H1 (cell line): ENCODE measurements around the gene TCEAL7. TPM values are rescaled to one million over a fixed set of nuclear protein-coding genes. Genes with fewer than 3 reads are reported as not detected.

Source experiments
- ATF2 ChIP-seq: IDR thresholded peaks from 2 replicates; pipeline ENCODE4 v1.6.1; 2012; ENCODE audit warnings: low read length, inconsistent platforms
- RFX5 ChIP-seq: IDR thresholded peaks from 2 replicates; pipeline ENCODE4 v1.6.1; 2011; ENCODE audit warnings: low read depth, low read length, improper control_type of control experiment, borderline replicate concordance
- polyA plus RNA-seq, 7 experiments: library from polyadenylated mRNA; depleted of rRNA in 3 of 7; stranded (reverse) in 5 of 7; unstranded in 2 of 7; fragments of >200 nt in 5 of 7; fragments of 200-250 nt in 2 of 7; gene quantifications; 1 replicate in 5 of 7; 2 replicates in 1 of 7; 4 replicates in 1 of 7; pipeline versions ENCODE4 v1.2.1 to v1.2.3, GENCODE V29; 2011 to 2013; ENCODE audit warnings: missing spikeins in 2 of 7, mixed read lengths in 2 of 7
- total RNA-seq: library from RNA; stranded (reverse); fragmentation: NEBNext Ultra II Directional; extraction: Animal tissue kit (Norgen Biotek cat#: 25700); gene quantifications from 2 replicates; pipeline ENCODE4 v1.2.1, GENCODE V29; 2021

Gene TCEAL7
- total and polyA plus RNA-seq, 2 of the 8 experiments (the other 6 are each of a cell fraction or from before 2014, with no cell fraction given): 7.9 to 11.6 TPM

- TF ChIP-seq ATF2 (no peak), RFX5 (no peak)
Measured at GRCh38 chrX:103309860-103310554, 20.0 kb upstream of the TCEAL7 start (continued).
